Stimulated activated naive CD8-positive, alpha-beta T cell treated with anti-CD3 and anti-CD28 coated beads, Interleukin-15, amount 100 ng/mL, for 72 hours (primary cell): ENCODE measurements around the gene GP1BA.
"Not testable (repeated sequence)": the region's sequence is repeated elsewhere in the genome, so short reads cannot be mapped to it uniquely, and the experiment has no call there.

Source experiments
- ATAC-seq: fragments of 150-1000 bp; cut with Tn5 transposase; 2 replicates; pipeline ENCODE4 v1.10.0; 2021; ENCODE audit warnings: mild to moderate bottlenecking, moderate library complexity
- DNase-seq, 2 donors: peaks; one replicate each; pipeline ENCODE4 v3.0.0; 2021 to 2022
- H3K27ac Mint-ChIP-seq, 2 donors: one replicate each; pipeline ENCODE4 v1.8.0; 2022; ENCODE audit warnings: mild to moderate bottlenecking in 2 of 2, mixed read lengths in 2 of 2, moderate library complexity in 2 of 2
- H3K27me3 Mint-ChIP-seq: one replicate; pipeline ENCODE4 v1.8.0; 2022; ENCODE audit warnings: mixed read lengths
- H3K4me1 Mint-ChIP-seq: one replicate; pipeline ENCODE4 v1.8.0; 2022; ENCODE audit warnings: mild to moderate bottlenecking, mixed read lengths
- H3K4me3 Mint-ChIP-seq, 2 donors: one replicate each; pipeline ENCODE4 v1.8.0; 2022; ENCODE audit warnings: mild to moderate bottlenecking in 2 of 2, mixed read lengths in 2 of 2, moderate library complexity in 1 of 2
- H3K9me3 Mint-ChIP-seq, 2 donors: one replicate each; pipeline ENCODE4 v1.8.0; 2022; ENCODE audit warnings: mixed read lengths in 2 of 2

Gene GP1BA

GRCh38 chr17:4898927-4899326, 33.1 kb upstream of the GP1BA start:
- Mint-ChIP-seq H3K27ac (no peak overlapping the region), H3K27me3 (no peaks in the 10 kb centered on the region), H3K4me1 (peaks cover 50% of the 10 kb centered on the region), H3K9me3 (no peaks in the 10 kb centered on the region), H3K4me3 (peak overlapping the region; percentile 91 to 97)
- no peak for DNase-seq
- ATAC-seq: peak; percentile 10

- peak within 1 kb of the TSS; percentile 91 to 97 for H3K4me3 Mint-ChIP-seq
- peak within 1 kb of the TSS; percentile 94 to 98 for H3K27ac Mint-ChIP-seq
- DNase-seq (peak; percentile 96), ATAC-seq (peak; percentile 80)
- H3K27me3 Mint-ChIP-seq: no peaks in the 10 kb centered on the region
- peaks cover 55% of the 10 kb centered on the region for H3K4me1 Mint-ChIP-seq
- H3K9me3 Mint-ChIP-seq: no peaks in the 10 kb centered on the region
Measured at GRCh38 chr17:4899341-4900230, 32.5 kb upstream of the GP1BA start, which contains the start of gene C17orf107. Gene C17orf107, plus strand, starts transcription at chr17:4899536. Its CDS starts 227 bp downstream, at chr17:4899763.

- H3K27ac Mint-ChIP-seq: peak overlapping the region; percentile 94 to 98
Measured at GRCh38 chr17:4900231-4901107, 31.6 kb upstream of the GP1BA start.

GRCh38 chr17:4901108-4901647, 30.9 kb upstream of the GP1BA start:
- Mint-ChIP-seq H3K9me3 (no peaks in the 10 kb centered on the region), H3K27ac (peak overlapping the region in 1 of 2 donors; percentile 80), H3K4me1 (peaks cover 55% of the 10 kb centered on the region), H3K4me3 (peak overlapping the region; percentile 91 to 97), H3K27me3 (no peaks in the 10 kb centered on the region)
- DNase-seq: no peak
- ATAC-seq: no peak

More at GRCh38 chr17:4900231-4901107, 31.6 kb upstream of the GP1BA start:
- peak; percentile 54 for ATAC-seq
- no peaks in the 10 kb centered on the region for H3K27me3 Mint-ChIP-seq
- no peaks in the 10 kb centered on the region for H3K9me3 Mint-ChIP-seq
- H3K4me1 Mint-ChIP-seq: peaks cover 55% of the 10 kb centered on the region
- peak overlapping the region; percentile 91 to 97 for H3K4me3 Mint-ChIP-seq
- peak; percentile 65 to 68 for DNase-seq

GRCh38 chr17:4901648-4902344, 30.3 kb upstream of the GP1BA start:
- Mint-ChIP-seq H3K4me3 (peak overlapping the region; percentile 91 to 97), H3K27ac (peak overlapping the region in 1 of 2 donors; percentile 48), H3K9me3 (no peaks in the 10 kb centered on the region), H3K4me1 (peaks cover 55% of the 10 kb centered on the region), H3K27me3 (no peaks in the 10 kb centered on the region)
- ATAC-seq (no peak), DNase-seq (no peak)

GRCh38 chr17:4902540-4902939, 29.5 kb upstream of the GP1BA start:
- H3K4me3 Mint-ChIP-seq: peak overlapping the region; percentile 53 to 71

GRCh38 chr17:4903051-4903818, 28.8 kb upstream of the GP1BA start, which contains the start of gene CHRNE:
Gene CHRNE, minus strand, starts transcription at chr17:4903098. Its CDS starts 35 bp downstream, at chr17:4903063.
- DNase-seq: peak; percentile 70 to 75
- Mint-ChIP-seq H3K4me1 (peaks cover 52% of the 10 kb centered on the region), H3K4me3 (peak within 1 kb of the TSS; percentile 53 to 71), H3K27me3 (no peaks in the 10 kb centered on the region), H3K9me3 (no peaks in the 10 kb centered on the region), H3K27ac (peak within 1 kb of the TSS; percentile 2 to 51)
- peak; percentile 55 for ATAC-seq

More at GRCh38 chr17:4902540-4902939, 29.5 kb upstream of the GP1BA start:
- Mint-ChIP-seq H3K27me3 (no peaks in the 10 kb centered on the region), H3K4me1 (peaks cover 55% of the 10 kb centered on the region), H3K9me3 (no peaks in the 10 kb centered on the region), H3K27ac (peak overlapping the region in 1 of 2 donors; percentile 51)
- no peak for ATAC-seq
- DNase-seq: no peak

GRCh38 chr17:4906642-4907041, 25.4 kb upstream of the GP1BA start:
- not testable (repeated sequence) for ATAC-seq

GRCh38 chr17:4908301-4908700, 23.8 kb upstream of the GP1BA start:
- Mint-ChIP-seq H3K27ac (no peak overlapping the region), H3K4me1 (peaks cover 11% of the 10 kb centered on the region), H3K27me3 (no peaks in the 10 kb centered on the region), H3K9me3 (no peaks in the 10 kb centered on the region), H3K4me3 (no peak overlapping the region)
- no peak for DNase-seq
- ATAC-seq: peak; percentile 3

More at GRCh38 chr17:4906642-4907041, 25.4 kb upstream of the GP1BA start:
- not testable (repeated sequence) for H3K27me3 Mint-ChIP-seq, DNase-seq, H3K27ac Mint-ChIP-seq, H3K9me3 Mint-ChIP-seq, H3K4me3 Mint-ChIP-seq
- peaks cover 27% of the 10 kb centered on the region for H3K4me1 Mint-ChIP-seq

GRCh38 chr17:4908711-4909496, 23.2 kb upstream of the GP1BA start:
- H3K4me1 Mint-ChIP-seq: peaks cover 5% of the 10 kb centered on the region
- no peaks in the 10 kb centered on the region for H3K27me3 Mint-ChIP-seq
- ATAC-seq: peak; percentile 99
- peak; percentile 77 to 83 for DNase-seq
- H3K27ac Mint-ChIP-seq: no peak overlapping the region
- no peak overlapping the region for H3K4me3 Mint-ChIP-seq
- no peaks in the 10 kb centered on the region for H3K9me3 Mint-ChIP-seq

- no peak for DNase-seq
- Mint-ChIP-seq H3K27me3 (no peaks in the 10 kb centered on the region), H3K4me3 (no peak overlapping the region), H3K4me1 (no peaks in the 10 kb centered on the region), H3K27ac (no peak overlapping the region), H3K9me3 (no peaks in the 10 kb centered on the region)
- ATAC-seq: no peak
Measured at GRCh38 chr17:4913994-4914393, 18.1 kb upstream of the GP1BA start.

- not testable (repeated sequence) for H3K27me3 Mint-ChIP-seq, H3K27ac Mint-ChIP-seq, DNase-seq, H3K4me3 Mint-ChIP-seq, ATAC-seq, H3K4me1 Mint-ChIP-seq, H3K9me3 Mint-ChIP-seq
Measured at GRCh38 chr17:4914551-4914950, 17.5 kb upstream of the GP1BA start.

GRCh38 chr17:4919511-4920047, 12.5 kb upstream of the GP1BA start:
- H3K27ac Mint-ChIP-seq: no peak overlapping the region
- ATAC-seq (no peak), DNase-seq (no peak)
- H3K4me1 Mint-ChIP-seq: no peaks in the 10 kb centered on the region
- no peaks in the 10 kb centered on the region for H3K27me3 Mint-ChIP-seq
- H3K4me3 Mint-ChIP-seq: no peak overlapping the region
- H3K9me3 Mint-ChIP-seq: no peaks in the 10 kb centered on the region
